GM19099 (cell line): ENCODE measurements around the gene TOLLIP.

Experiments
- POLR2A ChIP-seq: IDR thresholded peaks from 3 replicates; pipeline ENCODE4 v1.6.1; 2011; ENCODE audit warnings: low read depth; ENCODE audit not compliant: insufficient read length; ENCODE audit errors: extremely low read depth

TOLLIP gene

GRCh38 chr11:1285316-1285744, 24.1 kb downstream of the TOLLIP start:
- TF ChIP-seq POLR2A, result no peak

DNA sequence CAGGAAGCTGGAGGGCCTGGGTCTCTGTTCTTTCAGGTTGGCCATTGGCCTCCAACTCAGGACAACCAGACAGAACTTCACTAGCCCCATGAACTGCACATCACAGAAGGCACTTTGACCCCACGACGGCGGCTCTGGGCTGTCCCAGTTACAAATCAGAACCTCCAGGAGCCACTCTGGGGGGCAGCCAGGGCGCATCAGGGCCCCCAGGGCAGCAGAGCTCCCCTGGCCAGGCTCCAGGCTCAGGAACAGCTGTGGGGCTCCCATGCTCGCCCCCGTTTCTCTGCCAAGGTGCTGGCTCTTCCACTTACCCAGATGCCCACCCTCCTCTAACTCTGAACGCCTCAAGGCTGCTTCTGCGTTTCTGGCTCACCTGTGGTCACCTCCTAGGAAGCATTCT, 25.5 kb downstream of the TOLLIP start:
- no peak for TF ChIP-seq POLR2A

DNA sequence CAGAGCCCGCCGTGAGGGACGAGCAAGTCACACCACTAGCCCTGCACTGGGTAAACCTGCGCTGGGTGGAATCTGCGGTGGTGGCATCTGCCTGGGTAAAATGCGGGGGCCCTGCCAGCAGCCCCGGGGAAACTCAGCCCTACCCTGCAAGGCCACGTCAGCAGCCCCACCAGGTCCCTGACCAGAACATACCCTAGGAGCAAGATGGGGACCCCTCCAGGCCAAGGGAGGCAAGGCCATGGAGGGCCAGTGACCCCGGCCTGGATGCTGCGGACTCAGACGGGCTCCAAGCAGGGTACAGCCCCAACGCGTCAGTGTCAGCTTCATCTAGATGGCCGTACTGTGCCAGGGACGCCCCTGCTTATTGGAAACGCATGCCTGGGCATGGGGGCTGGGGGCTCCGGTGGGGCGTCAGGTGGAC, 26.3 kb downstream of the TOLLIP start:
- TF ChIP-seq POLR2A, result no peak

GRCh38 chr11:1281974-1282365, 27.5 kb downstream of the TOLLIP start:
- TF ChIP-seq POLR2A, result no peak

DNA sequence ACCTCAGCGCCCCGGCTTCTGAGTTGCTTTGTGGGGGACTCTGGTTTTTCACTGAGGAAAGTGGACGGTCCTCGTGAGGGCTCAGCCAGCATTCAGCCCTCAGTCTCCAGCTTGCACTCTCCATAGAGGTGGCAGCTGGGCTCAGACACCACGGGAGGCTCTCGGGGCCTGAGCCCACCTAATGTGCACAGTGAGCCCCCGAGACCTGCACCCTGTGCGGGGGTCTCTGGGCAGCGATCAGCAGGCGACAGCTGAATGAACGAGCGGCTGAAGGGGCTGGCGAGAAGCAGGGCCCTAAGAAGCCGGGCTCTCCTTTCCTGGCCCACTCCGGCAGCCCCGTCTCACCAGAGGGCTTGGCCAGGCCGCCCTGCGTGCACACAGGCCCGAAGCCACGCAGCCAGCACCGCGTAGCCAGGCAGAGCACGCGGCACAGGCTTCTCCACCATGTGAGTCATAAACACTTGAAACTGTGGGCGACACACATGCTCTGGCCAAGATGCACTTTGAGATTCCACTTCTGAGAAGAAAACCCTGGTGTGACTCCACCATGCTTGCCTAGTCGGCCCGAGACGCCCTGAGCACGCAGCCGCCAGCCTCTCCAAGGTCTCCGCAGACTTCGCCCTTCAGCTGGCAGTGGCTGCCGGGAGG, 28.0 kb downstream of the TOLLIP start:
- TF ChIP-seq POLR2A, result no peak

- no peak for TF ChIP-seq POLR2A
These were observed 29.1 kb downstream of the TOLLIP start for GRCh38 chr11:1280116-1281035.

DNA sequence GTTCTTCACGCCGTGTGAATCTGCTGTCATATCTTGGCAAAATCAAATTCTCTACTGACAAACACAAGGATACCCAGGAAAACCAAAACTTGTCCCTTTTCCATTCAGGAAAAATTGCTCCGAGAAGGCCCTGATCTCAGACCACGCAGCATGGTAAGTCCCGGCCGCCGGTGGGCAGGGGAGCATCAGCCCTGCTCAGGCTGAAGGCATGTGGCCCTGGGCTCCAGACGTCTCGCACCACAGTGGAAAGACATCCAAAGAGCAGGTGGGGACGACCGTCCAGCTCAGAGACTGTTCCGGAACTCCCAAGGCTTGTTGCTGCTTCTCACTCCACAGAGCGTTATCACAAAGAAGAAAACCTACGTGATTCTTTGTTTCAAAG, 29.8 kb downstream of the TOLLIP start:
- no peak for TF ChIP-seq POLR2A

DNA sequence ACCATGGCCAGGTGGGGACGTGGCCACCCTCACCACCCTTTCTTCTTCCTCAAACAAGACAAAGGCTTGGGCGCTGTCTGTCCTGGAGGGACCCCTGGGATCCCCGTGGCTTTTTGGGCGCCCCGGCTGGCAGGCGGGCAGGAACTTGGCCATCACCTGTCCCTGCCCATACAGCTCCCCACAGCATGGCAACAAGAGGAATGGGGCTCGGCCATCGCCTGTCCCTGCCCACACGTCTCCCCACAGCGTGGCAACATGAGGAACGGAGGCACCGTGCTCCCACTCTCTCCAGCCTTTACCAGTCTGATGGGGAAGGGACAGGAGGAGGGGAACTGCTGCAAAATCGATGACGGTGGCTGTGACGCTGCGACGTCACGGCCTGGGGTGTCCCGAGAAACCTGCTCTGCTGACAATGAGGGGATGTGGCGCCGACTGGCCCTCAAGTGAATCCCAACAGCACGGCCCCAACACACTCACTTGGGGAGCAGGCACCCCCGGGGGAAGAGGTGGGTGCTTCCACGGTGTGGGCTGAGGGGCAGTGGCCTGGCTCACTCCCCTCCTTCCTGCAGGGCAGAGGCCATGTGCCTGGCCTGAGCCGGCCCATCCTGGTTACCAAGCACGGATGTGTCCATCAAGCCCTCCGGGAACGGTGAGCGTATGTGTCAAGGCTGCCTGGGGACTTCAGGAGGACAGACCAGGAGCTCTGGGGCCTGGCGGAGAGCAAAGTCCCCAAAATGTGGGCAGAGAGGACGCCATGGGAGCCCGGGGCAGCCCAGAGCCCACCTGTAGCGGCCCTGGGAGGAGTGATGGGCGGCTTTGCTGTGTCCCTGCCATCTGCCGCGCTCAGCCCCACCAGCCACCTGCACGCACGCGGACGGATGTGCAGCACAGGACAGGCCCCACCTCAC, 30.4 kb downstream of the TOLLIP start:
- no peak for TF ChIP-seq POLR2A

- TF ChIP-seq POLR2A, result no peak
These were observed 31.4 kb downstream of the TOLLIP start for GRCh38 chr11:1277936-1278512.

DNA sequence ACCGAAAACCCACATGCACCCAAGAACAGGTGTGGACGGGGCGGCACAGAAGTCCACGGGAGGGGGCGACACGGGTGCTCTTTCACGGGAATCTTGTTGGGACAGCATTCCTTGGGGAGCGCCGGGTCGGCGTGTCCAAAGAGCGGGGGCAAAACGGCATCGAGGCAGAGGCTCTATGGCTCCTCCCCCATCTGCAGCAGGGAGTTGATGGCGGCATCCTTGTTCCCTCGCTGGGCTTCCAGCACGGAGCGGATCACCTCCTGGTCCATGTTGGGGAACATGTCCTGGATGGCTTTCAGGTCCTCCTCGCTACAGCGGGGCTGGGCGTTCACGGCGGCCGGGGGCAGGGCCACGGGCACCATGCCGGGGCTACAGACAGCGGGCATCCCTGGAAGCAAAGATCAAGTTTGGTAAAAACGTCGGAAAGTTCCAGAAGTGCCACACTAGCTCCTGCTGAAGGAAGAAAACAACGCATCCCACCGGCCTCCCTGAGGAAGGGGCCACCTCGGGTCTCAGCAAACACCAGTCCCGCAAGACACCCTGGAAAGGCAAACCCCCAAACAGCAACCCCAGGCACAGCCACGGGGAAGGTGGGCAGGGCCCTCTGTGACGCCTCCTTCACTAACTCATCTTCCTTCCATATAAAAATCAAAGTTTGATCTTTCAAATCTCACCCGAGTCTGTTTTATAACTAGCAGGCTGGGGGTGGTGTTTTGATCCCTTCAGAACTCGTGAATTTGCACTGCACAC, 32.4 kb downstream of the TOLLIP start:
- no peak for TF ChIP-seq POLR2A

GRCh38 chr11:1276041-1276790, 33.2 kb downstream of the TOLLIP start:
- TF ChIP-seq POLR2A, result no peak

DNA sequence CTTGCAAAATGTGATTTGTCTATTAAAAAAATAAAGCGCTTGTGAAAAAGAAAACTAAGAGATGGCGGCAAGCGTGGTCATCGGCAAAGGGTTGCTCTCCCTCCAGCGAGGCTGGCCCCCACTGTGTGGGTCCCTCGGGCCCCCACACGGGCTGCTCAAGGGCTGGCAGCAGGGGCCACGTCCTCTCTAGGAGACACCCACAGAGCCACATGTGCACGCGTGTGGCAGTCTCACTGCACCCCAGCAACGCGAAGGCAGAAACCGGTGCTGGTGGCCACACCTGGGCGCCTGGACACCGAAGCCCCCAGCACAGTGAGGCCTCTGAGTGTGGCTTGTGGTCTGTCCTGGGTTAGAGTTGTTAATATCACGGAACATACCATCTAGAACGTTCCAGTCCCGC, 34.4 kb downstream of the TOLLIP start:
- TF ChIP-seq POLR2A, result no peak

DNA sequence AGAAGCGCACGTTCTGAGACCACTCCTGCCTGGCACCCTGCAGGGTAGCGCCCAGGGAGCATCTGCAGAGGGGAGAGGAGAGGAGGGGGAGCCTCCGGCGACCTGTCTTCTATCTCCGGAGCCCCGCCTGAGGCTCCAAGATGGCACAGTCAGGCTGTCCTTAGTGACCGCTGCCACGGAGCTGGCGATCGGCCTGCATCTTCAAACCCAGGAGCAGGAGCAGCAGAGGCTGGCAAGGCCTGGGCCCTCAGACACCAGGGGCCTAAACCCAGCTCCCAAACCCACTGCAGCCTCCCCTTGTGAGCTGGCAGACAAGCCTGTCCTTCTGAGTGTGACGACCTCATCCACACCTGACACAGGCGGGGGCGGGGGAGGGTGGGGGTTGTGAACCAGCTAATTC, 34.9 kb downstream of the TOLLIP start:
- TF ChIP-seq POLR2A, result no peak
